WERI-Rb-1 (cell line): Measurements from ENCODE around the gene C10orf143.
"Not testable (repeated sequence)": the region's sequence is repeated elsewhere in the genome, so short reads cannot be mapped to it uniquely, and the experiment has no call there.

Experiments used
- DNase-seq: peaks from one replicate; pipeline ENCODE4 v3.0.0-alpha.2; 2020
- H3K27ac ChIP-seq: fragments of 250-450 bp; sonication (Bioruptor Pico); 2 replicates; pipeline ENCODE4 v1.5.1; 2020; ENCODE audit warnings: mild to moderate bottlenecking, moderate library complexity
- H3K27me3 ChIP-seq: fragments of 250-450 bp; sonication (Bioruptor Pico); 2 replicates; pipeline ENCODE4 v1.5.1; 2021; ENCODE audit warnings: mild to moderate bottlenecking, low read depth, moderate library complexity; ENCODE audit not compliant: insufficient read depth, severe bottlenecking
- H3K36me3 ChIP-seq: fragments of 250-450 bp; sonication (Bioruptor Pico); 2 replicates; pipeline ENCODE4 v1.5.1; 2020; ENCODE audit warnings: mild to moderate bottlenecking, moderate library complexity
- H3K4me3 ChIP-seq: 2 replicates; pipeline ENCODE4 v1.5.1; 2011; ENCODE audit warnings: low read depth, mild to moderate bottlenecking, control low read depth, low read length
- H3K9me3 ChIP-seq: fragments of 250-450 bp; sonication (Bioruptor Pico); 2 replicates; pipeline ENCODE4 v1.5.1; 2021; ENCODE audit warnings: mild to moderate bottlenecking, moderate library complexity; ENCODE audit not compliant: severe bottlenecking
- TF ChIP-seq, protein P1 (sequence below): IDR thresholded peaks from 2 replicates; pipeline ENCODE4 v1.5.1; 2011; ENCODE audit warnings: low read depth, mild to moderate bottlenecking, control low read depth, inconsistent platforms, low read length

Gene C10orf143

DNA sequence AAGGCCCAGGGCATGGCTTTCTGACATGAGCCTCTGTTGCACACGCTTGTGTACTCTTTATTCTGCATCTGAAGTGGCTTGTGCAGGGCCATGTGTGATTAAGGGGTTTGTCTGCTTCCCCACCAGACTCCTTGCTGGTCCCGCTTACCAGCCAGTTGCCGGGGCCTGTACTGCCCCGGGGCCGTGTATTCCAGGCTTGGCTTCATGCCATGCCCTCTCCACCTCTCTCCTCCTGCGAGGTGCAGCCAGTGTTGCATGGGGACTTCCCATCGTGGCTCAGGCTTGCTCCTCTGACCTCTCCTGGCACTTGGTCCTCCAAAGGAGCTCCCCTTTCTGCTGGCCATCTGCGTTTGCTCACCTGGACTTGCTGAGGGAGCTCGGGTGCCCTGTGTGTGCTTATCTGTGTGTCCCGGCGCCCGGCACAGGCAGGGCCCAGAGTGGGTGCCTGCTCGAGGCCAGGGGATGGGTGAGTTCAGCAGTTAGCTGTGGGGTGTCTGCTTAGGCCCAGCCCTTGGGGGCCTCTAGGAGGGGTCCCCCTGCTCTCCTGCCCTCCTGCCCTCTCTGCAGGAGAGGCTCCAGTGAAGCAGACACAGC lies 11.0 kb upstream of the C10orf143 start:
- Histone ChIP-seq H3K27ac (no peak overlapping the region), H3K36me3 (no peaks in the 10 kb centered on the region), H3K27me3 (no peaks in the 10 kb centered on the region), H3K9me3 (no peaks in the 10 kb centered on the region), H3K4me3 (no peak overlapping the region)
- TF ChIP-seq, protein P1, sequence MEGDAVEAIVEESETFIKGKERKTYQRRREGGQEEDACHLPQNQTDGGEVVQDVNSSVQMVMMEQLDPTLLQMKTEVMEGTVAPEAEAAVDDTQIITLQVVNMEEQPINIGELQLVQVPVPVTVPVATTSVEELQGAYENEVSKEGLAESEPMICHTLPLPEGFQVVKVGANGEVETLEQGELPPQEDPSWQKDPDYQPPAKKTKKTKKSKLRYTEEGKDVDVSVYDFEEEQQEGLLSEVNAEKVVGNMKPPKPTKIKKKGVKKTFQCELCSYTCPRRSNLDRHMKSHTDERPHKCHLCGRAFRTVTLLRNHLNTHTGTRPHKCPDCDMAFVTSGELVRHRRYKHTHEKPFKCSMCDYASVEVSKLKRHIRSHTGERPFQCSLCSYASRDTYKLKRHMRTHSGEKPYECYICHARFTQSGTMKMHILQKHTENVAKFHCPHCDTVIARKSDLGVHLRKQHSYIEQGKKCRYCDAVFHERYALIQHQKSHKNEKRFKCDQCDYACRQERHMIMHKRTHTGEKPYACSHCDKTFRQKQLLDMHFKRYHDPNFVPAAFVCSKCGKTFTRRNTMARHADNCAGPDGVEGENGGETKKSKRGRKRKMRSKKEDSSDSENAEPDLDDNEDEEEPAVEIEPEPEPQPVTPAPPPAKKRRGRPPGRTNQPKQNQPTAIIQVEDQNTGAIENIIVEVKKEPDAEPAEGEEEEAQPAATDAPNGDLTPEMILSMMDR: no peak
- no peak for DNase-seq

DNA sequence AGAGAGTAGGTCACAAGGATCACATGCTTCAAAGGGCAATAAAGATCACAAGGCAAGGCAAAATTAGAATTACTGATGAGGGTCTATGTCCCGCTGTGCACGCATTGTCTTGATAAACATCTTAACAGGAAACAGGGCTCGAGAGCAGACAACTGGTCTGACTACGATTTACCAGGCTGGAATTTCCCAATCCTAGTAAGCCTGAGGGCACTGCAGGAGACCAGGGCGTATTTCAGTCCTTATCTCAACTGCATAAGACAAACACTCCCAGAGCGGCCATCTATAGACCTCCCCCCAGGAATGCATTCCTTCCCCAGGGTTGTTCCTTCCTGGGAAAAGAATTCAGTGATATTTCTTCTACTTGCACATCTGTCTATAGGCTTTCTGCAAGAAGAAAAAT lies 6.9 kb upstream of the C10orf143 start:
- H3K36me3 ChIP-seq, H3K4me3 ChIP-seq, H3K27me3 ChIP-seq, H3K9me3 ChIP-seq, DNase-seq, H3K27ac ChIP-seq: not testable (repeated sequence)

DNA sequence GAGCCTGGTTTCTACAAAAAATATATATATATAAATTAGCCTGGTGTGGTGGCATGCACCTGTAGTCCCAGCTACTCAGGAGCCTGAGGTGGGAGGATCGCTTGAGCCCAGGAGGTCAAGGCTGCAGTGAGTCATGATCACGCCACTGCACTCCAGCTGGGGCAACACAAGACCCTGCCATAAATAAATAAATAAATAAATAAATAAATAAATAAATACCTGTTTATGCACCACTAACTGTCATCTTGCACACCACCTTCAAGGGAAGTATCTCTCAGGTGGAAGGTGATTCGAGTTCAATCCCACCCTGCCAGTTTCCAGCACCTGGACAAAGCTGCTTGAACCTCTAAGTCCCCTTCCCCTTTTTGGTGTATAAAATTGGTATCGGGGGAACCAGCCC lies 6.3 kb upstream of the C10orf143 start:
- H3K27ac ChIP-seq, H3K9me3 ChIP-seq, H3K36me3 ChIP-seq, H3K27me3 ChIP-seq, H3K4me3 ChIP-seq, DNase-seq: not testable (repeated sequence)

DNA sequence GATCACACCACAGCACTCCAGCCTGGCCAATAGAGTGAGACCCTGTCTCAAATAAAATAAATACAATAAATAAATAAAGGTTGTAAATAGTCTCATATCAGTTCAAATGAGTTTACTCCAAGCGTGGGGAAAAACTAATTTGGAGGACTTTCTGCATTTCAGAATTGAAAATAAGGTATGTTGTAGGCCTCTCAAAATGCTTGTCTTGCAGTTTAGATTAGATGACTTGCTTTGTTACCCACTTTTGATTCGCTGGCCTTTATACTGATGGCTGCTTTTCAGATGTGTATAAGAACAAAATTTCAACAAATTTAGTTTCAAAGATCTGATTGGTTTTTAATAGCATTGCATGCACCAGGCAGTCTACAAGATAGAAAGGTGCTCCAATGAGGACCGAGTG lies 2.2 kb upstream of the C10orf143 start:
- no peaks in the 10 kb centered on the region for H3K9me3 ChIP-seq
- H3K4me3 ChIP-seq: no peak overlapping the region
- DNase-seq: no peak
- H3K27ac ChIP-seq: no peak overlapping the region
- no peaks in the 10 kb centered on the region for H3K36me3 ChIP-seq
- no peaks in the 10 kb centered on the region for H3K27me3 ChIP-seq
- TF ChIP-seq, protein P1: no peak

DNA sequence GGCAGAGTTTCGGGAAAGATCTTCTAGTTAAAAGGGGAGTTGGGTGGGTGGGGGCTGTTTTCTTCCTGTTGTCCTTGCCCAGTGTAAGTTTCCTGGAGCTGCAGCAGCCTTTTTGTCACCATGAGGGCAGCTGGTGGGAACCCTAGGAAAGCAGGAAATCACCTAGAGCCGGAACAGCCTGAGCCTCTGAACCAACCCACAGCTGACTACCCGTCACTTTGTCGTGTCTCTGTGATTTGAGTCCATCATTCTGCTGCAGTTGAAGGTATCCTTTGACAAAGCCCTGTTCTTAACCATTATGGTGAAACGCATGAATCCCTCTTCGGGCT lies 1.2 kb upstream of the C10orf143 start:
- Histone ChIP-seq H3K4me3 (peak overlapping the region; percentile 87), H3K27me3 (no peaks in the 10 kb centered on the region), H3K36me3 (no peaks in the 10 kb centered on the region), H3K9me3 (no peaks in the 10 kb centered on the region), H3K27ac (peak overlapping the region; percentile 92)
- no peak for DNase-seq
- TF ChIP-seq, protein P1: no peak

DNA sequence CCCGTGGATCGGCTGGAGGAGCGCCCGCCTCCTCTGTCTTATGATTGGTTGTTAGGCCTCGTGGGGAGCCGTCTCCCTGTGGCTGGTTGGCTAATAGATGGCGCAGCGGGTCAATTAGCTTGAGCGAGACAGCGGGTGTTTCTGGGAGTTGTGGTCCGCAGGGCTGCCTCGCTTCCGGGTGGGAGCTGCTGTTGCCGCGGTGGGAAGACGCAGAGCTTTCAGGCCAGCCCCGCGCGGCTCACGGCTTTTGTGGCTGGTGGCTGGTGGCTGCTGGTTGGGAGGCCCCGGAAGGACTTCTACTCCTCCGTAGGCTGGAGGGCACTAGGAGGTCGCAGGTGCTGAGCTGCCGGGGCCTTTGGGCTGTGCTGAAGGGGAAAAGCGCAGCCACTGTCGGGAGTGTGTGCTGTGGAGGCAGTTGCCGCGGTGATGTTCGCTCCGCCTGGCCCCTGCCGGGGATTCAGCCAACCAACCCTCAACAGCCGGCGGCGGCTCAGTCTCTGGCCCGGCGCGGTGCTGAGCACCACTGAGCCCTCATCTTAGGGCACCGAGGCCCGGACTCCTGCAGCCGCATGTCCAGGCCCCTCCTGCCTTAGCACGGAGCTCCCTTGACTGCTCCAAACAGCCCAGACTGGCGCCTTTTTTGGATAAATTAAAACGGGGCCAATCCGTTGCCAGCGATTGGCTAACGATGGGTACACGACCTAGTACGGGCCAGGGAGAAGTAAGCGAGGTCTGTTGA lies 652 bp upstream of the C10orf143 start:
- Histone ChIP-seq H3K27ac (peak overlapping the region; percentile 92), H3K4me3 (peak overlapping the region; percentile 87), H3K9me3 (no peaks in the 10 kb centered on the region), H3K27me3 (no peaks in the 10 kb centered on the region), H3K36me3 (no peaks in the 10 kb centered on the region)
- peak; percentile 98 for DNase-seq
- TF ChIP-seq, protein P1: no peak

DNA sequence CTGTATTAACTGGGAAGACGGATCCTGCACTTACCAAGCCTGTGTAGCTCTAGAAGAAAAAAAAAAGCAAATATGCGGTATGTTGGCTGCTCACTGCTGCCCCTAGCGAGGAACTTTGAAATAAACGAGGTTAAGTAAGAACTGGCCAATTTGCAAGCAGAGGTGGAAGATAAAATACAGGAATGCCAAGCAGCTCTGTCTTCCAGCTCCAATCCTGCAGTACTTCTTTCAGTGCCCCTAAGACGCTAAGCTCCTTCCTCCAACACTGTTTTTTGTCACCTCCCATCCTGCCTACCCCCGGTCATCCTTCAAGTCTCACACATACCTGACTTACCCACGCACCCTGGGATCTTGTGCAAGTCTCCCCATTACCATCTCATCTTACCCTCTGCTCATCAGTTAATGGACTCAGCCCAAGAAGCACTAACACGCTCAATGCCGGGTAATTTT lies 809 bp downstream of the C10orf143 start:
- peak overlapping the region; percentile 87 for H3K4me3 ChIP-seq
- peak; percentile 65 for DNase-seq
- no peaks in the 10 kb centered on the region for H3K27me3 ChIP-seq
- peak overlapping the region; percentile 92 for H3K27ac ChIP-seq
- H3K36me3 ChIP-seq: no peaks in the 10 kb centered on the region
- no peaks in the 10 kb centered on the region for H3K9me3 ChIP-seq
- TF ChIP-seq, protein P1: peak; percentile 63
